PFSK-1 (cell line): ENCODE results near the gene ST8SIA4.

Source experiments
- FOXP2 ChIP-seq: optimal IDR thresholded peaks from 2 replicates; pipeline ENCODE3; 2011; ENCODE audit warnings: borderline replicate concordance, control low read depth, inconsistent platforms; ENCODE audit not compliant: insufficient read depth; ENCODE audit errors: extremely low read length, extremely low read depth
- POLR2AphosphoS5 ChIP-seq: IDR thresholded peaks from 2 replicates; pipeline ENCODE4 v1.6.1; 2012; ENCODE audit warnings: low read depth, mild to moderate bottlenecking, control low read depth, low read length, moderate library complexity
- SIN3A ChIP-seq: IDR thresholded peaks from 2 replicates; pipeline ENCODE4 v1.6.1; 2012; ENCODE audit warnings: mild to moderate bottlenecking, low read length, moderate library complexity, borderline replicate concordance; ENCODE audit not compliant: insufficient read depth
- TAF1 ChIP-seq: IDR thresholded peaks from 2 replicates; pipeline ENCODE4 v1.6.1; 2012; ENCODE audit warnings: low read length, control low read depth, borderline replicate concordance; ENCODE audit not compliant: insufficient read depth
- TF ChIP-seq, protein P1 (sequence below), 2 experiments: IDR thresholded peaks; 2 replicates each; pipeline versions ENCODE4 v1.6.1 to v1.8.0; 2011 to 2012; ENCODE audit warnings: low read depth in 2 of 2, low read length in 2 of 2, control low read depth in 1 of 2, inconsistent platforms in 1 of 2, mild to moderate bottlenecking in 1 of 2, moderate library complexity in 1 of 2; ENCODE audit not compliant: insufficient read depth in 1 of 2

Gene ST8SIA4

DNA sequence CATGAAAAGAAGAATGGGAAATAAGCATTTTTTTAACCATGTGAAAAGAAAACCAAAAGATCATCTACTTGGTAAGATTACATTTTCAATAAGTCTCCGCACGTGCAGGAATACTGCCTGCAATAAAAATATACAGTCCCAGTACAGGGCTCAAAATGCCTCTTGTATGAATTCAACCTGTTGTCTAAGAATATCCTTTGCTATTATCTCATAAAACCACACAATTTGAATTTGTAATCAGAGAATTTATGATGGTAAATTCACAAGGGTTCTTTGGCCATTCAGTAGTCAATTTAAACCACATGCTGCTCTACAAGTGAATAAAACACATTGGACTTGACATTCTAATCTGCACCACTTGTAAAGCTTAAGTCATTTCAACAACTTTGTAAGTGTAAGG is 46.6 kb downstream of the ST8SIA4 start:
- TF ChIP-seq, protein P1, sequence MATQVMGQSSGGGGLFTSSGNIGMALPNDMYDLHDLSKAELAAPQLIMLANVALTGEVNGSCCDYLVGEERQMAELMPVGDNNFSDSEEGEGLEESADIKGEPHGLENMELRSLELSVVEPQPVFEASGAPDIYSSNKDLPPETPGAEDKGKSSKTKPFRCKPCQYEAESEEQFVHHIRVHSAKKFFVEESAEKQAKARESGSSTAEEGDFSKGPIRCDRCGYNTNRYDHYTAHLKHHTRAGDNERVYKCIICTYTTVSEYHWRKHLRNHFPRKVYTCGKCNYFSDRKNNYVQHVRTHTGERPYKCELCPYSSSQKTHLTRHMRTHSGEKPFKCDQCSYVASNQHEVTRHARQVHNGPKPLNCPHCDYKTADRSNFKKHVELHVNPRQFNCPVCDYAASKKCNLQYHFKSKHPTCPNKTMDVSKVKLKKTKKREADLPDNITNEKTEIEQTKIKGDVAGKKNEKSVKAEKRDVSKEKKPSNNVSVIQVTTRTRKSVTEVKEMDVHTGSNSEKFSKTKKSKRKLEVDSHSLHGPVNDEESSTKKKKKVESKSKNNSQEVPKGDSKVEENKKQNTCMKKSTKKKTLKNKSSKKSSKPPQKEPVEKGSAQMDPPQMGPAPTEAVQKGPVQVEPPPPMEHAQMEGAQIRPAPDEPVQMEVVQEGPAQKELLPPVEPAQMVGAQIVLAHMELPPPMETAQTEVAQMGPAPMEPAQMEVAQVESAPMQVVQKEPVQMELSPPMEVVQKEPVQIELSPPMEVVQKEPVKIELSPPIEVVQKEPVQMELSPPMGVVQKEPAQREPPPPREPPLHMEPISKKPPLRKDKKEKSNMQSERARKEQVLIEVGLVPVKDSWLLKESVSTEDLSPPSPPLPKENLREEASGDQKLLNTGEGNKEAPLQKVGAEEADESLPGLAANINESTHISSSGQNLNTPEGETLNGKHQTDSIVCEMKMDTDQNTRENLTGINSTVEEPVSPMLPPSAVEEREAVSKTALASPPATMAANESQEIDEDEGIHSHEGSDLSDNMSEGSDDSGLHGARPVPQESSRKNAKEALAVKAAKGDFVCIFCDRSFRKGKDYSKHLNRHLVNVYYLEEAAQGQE (IDR thresholded peaks at IDR 0.05; ENCODE audit: insufficient read depth in 1 of 2, low read depth in 2 of 2, low read length in 2 of 2) = no peak
- TF ChIP-seq TAF1 = no peak
- no peak for TF ChIP-seq FOXP2
- TF ChIP-seq SIN3A = no peak
- no peak for TF ChIP-seq POLR2AphosphoS5

DNA sequence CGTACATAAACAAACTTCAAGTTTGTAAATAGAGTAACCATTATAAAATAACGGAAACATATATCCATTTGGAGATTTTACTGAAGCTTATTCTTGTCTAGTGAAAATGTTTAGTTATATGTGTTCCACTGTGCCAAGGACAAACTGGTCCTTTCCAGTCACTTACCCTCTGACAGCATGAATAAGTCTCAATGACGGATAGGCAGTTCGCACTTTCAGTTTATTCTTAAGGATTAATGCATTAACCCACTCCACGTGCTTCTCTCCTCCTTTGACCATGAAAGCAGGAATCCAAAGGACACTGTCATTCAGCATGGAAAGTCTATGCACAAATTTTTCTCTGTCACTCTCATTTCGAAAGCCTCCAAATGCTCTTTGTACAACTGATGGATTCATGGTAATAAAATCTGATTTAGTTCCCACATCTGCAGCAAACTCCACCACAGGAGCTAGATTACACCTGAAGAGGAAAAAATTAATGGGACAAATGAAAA is 47.1 kb downstream of the ST8SIA4 start:
- no peak for TF ChIP-seq SIN3A
- TF ChIP-seq TAF1 = no peak
- no peak for TF ChIP-seq POLR2AphosphoS5
- TF ChIP-seq FOXP2 = no peak

GRCh38 chr5:100855295-100855694 is 47.8 kb downstream of the ST8SIA4 start:
- TF ChIP-seq SIN3A (no peak), FOXP2 (no peak), TAF1 (no peak), POLR2AphosphoS5 (no peak)
- TF ChIP-seq, protein P1 (IDR thresholded peaks at IDR 0.05; ENCODE audit: insufficient read depth in 1 of 2, low read depth in 2 of 2, low read length in 2 of 2) = no peak

DNA sequence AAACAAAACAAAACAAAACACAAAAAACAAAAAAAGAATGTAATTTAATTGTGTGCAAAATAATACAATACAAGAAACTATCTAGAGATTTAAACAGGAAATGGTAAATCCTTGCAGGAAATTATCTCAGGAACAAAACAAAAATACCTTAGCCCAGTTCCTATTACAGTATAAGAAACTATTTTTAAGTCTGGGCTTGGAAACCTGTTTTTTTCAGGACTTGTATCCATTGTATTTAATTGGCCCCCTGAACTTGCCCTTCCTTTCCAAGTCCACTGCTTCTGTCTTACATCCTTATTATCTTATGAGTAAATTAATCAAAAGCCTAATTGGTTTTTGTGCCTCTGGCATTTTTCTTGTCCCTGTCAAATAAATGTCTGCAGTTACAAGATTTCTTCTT is 48.5 kb downstream of the ST8SIA4 start:
- TF ChIP-seq, protein P1 (IDR thresholded peaks at IDR 0.05; ENCODE audit: insufficient read depth in 1 of 2, low read depth in 2 of 2, low read length in 2 of 2) = no peak
- TF ChIP-seq TAF1 (no peak), FOXP2 (no peak), POLR2AphosphoS5 (no peak), SIN3A (no peak)

DNA sequence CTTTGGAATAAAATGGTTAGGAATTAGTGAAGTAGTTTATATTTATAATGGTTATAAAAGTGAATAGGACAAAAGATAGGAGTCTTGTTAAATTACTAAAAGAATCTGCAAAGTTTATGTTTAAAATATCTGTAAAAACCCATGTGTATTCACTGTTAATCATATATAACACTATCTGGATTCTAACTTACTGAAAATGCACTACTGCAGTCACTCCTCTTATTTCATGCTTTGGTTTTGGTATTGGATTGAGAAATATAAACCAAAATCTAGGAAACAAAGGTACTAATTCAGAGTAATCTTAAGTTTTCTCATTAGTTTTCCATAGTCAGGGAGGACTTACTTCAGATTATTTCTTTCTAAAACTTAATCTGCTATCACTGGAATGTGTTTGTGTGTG is 49.5 kb downstream of the ST8SIA4 start:
- TF ChIP-seq TAF1 = no peak
- TF ChIP-seq, protein P1 (IDR thresholded peaks at IDR 0.05; ENCODE audit: insufficient read depth in 1 of 2, low read depth in 2 of 2, low read length in 2 of 2) = no peak
- no peak for TF ChIP-seq SIN3A
- no peak for TF ChIP-seq POLR2AphosphoS5
- no peak for TF ChIP-seq FOXP2
